HG02943 (cell line): ENCODE data around the gene GINS3.
A peak's percentile ranks its signal among the peaks of the same experiment; 100 is the strongest.
"Not testable (repeated sequence)": the region's sequence is repeated elsewhere in the genome, so short reads cannot be mapped to it uniquely, and the experiment has no call there.

ENCODE experiments used
- ATAC-seq: cut with Tn5 transposase; IDR thresholded peaks from one replicate; pipeline ENCODE4 v1.9.1; 2021; ENCODE audit warnings: mild to moderate bottlenecking, low read depth, moderate library complexity; ENCODE audit not compliant: unreplicated experiment

GINS3 gene

DNA sequence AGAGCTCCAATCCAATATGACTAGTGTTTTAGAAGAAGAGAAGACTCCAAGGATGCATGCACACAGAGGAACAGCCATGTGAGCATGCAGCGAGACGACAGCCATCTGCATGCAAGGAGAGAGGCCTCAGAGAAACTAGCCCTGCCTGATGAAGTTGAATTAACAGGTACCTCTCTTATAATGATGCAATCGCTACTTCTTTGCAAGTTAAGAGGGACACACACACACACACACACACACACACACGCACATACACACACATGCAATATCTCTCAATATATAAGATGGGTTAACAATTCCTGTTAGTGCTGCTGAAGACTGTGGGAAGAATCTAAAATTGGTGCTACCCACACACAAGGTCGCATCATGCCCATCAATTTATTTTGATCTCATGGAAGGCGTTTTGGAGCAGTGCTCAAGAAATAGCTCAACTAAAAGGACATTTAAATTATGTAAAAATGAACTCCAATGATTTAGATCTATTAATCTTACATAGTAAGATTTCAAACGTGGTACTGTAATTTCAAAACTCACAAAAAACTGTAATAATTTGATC is 7.0 kb upstream of the GINS3 start:
- no peak for ATAC-seq

DNA sequence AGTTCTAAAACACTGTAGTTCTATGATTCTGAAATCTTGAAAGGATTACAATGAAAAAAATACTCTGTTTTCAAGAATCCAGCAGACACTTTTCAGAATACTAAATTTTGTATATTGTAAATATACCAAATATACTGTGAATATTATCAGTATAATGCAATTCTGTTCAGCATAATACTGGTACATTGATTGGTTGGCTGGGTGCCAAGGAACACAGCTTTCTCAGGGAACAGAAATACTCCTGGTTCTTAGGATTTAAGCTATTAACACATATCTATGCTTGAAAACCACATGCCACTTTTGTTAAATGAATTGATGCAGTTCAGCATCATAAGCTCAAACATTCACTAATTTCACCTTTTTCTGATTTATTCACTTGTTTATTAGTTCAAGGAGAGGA is 2.5 kb upstream of the GINS3 start:
- no peak for ATAC-seq

DNA sequence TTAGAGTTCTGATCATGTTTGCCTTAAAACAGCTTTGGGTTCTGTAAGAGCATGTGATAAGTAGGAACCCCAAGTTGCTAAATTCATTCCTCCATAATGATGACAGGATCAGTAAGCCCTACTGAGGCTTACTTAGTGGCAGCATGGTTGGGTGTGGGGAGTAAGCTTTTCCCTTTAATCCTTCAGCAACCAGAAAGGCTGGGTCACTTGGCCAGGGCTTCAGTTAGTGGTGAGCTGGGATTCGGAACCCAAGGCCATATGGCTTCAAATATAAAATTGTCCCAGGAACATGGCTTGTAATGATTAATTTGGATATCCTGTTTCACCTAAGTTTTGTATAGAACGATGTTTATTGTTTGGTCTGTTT is 850 bp downstream of the GINS3 start:
- ATAC-seq, result peak; percentile 8

DNA sequence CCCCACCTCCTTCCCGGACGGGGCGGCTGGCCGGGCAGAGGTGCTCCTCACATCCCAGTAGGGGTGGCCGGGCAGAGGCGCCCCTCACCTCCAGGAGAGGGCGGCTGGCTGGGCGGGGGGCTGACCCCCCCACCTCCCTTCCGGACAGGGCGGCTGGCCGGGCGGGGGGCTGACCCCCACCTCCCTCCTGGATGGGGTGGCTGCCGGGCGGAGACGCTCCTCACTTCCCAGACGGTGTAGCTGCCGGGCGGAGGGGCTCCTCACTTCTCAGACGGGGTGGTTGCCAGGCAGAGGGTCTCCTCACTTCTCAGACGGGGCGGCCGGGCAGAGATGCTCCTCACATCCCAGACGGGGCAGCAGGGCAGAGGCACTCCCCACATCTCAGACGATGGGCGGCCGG is 4.6 kb downstream of the GINS3 start:
- ATAC-seq, result not testable (repeated sequence)

DNA sequence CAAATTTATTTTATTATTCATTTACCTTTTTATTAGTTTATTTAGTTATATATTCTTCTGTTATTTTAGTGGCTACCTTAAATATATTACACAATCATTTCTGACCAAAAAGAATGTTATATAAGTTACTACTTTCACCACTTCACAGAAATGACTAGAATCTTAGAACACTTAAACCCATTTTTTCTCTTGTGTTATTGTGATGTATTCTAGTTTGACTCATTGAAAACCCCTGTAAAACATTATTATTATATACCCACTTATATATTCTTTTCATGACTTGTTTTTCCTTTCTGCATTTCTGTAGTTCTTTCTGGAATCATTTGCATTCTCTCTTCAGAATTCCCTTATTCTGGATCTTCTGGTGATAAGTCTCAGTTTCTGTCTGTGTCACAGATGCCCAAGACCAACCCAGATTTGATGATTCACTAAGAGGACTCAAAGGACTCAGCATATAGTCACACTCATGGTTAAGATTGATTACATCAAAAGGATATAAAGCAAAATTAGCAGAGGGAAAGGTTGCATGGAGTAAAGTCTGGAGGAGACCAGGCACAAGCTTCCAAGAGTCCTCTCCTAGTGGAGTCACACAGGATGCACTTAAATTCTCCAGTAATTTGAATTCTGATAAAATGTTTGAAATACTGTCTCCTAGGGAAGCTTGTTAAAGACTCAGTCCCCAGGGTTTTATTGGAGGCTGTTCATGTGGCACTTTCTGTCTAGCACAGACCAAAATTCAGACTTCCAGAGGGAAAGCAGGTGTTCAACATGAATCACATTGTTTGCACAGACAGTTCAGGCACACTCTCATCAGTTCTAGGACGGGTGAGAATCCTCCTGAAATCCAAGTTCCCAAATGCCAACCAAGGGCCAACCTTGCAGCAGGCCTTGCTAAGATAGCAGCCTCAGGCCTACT is 7.7 kb downstream of the GINS3 start:
- no peak for ATAC-seq

DNA sequence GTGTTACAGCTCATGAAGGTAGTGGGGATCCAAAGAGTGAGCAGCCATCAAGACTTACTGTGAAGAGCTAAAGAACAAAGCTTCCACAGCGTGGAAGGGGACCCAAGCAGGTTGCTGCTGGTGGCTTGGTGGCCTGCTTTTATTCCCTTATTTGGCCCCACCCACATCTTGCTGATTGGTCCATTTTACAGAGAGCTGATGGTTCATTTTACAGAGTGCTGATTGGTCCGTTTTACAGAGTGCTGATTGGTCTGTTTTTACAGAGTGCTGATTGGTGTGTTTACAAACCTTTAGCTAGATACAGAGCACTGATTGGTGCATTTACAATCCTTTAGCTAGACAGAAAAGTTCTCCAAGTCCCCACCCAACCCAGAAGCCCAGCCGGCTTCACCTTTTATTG is 9.0 kb downstream of the GINS3 start:
- ATAC-seq, result not testable (repeated sequence)

DNA sequence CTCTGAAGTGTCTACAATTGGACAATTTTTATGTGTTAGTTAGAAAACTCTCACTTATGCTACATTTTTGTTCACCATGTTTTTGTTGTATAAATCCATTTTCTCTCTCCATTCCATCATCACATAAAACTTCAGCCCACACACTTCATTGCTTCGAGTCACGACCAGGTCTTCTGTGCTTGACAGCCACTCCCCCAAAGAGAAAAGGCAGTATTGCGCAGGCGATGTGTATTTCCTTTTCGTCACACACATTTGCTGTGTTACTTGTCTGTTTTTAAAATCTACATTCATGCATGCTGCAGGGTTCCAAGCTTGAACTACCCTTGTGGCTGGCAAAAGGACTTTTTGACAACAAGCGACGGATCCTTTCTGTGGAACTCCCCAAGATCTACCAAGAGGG is 10.5 kb downstream of the GINS3 start:
- no peak for ATAC-seq

DNA sequence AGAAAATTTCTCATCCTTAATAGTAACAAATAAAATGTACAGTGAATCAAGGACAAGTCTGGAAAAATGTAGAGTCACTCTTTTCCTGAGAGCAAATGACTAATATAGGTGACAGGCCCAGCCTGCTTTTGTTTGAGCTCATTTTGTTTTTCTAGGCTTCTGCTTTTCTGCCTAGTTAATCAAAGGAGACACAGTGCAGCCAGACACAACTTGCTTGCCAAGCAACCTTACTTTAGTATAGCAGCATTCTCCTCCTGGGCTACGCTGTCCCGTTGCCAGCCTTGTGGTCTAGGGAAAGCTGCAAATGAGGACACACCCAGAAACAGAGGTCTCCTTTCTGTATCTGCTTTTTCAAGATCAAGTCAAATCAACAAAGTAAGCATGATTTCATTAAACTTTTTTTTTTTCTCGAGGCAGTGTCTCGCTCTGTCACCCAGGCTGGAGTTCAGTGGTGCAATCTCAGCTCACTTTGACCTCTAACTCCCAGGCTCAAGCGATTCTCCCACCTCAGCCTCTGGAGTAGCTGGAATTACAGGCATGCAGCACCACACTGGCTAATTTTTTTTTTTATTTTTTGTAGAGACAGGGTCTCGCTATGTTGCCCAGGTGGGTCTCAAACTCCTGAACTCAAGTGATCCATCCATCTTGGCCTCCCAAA is 17.2 kb downstream of the GINS3 start:
- no peak for ATAC-seq

DNA sequence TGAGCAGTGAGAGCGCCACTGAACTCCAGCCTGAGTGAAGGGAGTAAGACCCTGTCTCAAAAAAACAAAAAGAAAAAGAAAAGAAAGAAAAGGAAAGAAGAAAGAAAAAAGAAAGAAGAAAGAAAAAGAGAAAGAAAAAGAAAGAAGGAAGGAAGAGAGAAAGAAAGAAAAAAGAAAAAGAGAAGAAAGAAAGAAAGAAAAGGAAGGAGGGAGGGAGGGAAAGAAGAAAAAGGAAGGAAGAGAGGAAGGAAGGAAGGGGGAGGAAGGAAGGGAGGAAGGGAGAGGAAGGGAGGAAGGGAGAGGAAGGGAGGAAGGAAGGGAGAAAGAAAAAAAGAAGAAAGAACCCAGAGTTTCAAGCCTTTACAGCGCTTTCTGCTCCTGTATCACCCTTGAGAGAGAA is 19.1 kb downstream of the GINS3 start:
- no peak for ATAC-seq

DNA sequence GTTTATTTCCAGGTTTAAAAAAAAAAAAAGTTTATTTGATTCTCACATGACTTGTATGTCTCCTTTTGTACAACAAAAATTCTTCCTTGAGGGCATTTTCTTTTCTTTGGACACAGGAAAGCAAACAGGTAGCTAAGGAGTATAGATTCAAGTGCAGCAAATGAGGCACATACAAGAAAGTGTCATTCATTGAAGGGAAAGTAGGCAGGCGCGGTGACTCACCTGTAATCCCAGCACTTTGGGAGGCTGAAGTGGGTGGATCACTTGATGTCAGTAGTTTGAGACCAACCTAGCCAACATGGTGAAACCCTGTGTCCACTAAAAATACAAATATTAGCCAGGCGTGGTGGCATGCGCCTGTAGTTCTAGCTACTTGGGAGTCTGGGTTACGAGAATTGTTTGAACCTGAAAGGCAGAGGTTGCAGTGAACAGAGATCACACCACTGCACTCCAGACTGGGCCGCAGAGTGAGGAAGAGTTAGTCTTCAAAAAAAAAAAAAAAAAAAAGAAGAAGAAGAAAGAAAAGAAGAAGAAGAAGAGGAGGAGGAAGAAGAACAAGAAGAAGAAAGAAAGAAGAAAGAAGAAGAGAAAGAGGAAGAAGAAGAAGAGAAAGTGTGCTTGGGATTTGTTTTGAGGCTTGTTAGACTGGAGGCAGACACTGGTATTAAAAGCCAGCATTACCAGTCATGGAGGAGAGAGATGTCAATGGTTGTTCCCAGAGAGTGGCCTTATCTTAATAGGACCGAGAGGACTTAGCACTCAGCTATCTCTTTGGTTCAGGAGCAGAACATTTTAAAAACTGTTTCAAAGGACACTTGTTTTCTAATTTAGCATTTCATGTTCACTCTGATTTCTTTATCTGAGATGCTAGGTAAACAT is 19.7 kb downstream of the GINS3 start:
- ATAC-seq, result no peak

DNA sequence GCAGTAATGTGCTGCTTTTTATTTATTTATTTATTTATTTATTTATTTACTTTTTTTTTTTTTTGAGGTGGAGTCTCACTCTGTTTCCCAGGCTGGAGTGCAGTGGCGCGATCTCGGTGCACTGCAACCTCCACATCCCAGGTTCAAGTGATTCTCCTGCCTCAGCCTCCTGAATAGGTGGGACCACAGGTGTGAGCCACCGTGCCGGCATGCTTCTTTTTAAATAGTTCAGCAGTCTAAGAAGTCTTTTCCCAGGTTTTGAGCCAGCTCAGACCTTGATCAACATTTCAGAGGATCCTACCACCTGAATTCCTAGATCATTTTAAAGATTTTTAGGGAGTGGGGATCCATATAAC is 20.3 kb downstream of the GINS3 start:
- not testable (repeated sequence) for ATAC-seq

DNA sequence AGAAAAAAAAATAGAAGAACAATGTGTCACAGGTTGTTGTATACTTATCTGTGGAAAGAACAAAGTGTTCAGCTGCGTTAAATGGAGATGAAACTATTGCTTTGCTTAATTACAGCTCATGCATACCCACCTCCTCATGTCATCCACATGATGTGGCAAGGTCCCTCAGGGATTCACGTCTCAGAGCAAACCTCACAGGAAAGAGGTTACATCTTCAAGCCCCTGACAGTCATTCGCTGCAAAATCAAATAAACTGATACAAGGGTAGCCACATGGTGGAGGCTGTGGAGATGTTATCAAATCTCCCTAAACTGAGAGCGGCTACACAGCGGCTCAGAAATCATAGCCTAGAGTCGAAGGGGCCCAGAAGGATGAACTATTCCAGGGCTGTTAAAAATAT is 21.1 kb downstream of the GINS3 start:
- ATAC-seq, result no peak

DNA sequence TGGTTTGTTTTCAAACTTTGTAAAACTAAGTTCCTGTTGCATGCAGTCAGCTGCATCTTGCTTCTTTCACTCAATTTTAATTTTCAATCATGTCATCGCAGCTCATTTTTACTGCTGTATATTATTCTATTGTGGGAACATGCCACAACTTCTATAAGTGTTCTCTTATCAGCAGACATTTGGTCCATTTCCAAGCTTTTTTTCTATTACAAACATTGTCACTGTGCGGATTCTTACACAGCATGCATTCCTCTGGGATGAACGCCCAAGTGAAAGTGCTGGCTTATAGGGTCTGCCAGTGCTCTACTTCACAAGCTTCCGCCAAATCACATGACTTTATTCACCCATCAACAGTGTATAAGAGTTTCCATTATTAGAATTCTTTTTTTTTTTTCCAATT is 22.7 kb downstream of the GINS3 start:
- ATAC-seq, result no peak

DNA sequence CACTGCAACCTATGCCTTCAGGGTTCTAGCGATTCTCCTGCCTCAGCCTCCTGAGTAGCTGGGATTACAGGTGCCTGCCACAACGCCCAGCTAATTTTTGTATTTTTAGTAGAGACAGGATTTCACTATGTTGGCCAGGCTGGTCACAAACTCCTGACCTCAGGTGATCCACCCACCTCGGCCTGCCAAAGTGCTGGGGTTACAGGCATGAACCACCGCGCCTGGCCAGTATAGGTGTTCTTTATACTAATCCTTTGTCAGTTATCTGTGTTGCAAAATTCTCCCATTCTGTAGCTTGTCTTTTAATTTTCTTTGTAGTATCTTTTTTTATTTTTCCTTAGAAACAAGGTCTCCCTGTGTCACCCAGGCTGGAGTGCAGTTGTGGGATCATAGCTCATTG is 23.7 kb downstream of the GINS3 start:
- not testable (repeated sequence) for ATAC-seq

DNA sequence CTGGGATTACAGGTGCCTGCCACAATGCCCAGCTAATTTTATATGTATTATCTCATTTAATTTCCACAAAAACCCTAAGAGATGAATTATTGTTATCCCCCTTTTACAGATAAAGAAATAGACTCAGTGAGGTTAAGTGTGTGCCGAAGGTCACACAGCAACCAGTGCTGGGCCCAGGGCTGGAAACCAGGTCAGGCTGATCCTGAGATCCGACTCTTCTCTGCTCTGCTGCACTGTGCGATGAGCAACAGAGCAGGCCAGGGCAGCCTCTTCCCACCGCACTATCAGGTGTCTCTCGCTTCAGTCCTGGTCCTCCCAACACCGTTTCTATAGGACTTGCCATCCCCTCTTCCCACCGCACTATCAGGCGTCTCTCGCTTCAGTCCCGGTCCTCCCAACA is 24.8 kb downstream of the GINS3 start:
- no peak for ATAC-seq

DNA sequence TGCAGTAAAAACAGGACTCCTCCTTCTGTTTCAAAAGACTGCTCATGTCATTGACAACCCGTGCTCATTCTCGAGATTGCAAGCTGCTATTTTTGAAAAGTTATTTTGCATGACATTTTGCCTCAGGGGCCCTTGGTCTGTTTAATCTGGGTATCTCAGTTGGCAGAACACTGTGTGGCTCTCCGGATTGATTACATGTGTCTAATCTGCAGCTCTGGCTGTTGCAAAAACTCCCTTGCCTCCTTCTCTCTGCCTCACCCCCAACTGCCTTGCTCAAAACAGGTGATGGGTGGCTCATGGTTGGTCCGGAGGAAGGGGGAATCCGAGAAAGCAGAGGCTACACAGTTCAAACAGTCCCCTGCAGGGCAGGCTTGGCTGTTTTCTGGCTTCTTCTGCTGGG is 25.3 kb downstream of the GINS3 start:
- no peak for ATAC-seq

DNA sequence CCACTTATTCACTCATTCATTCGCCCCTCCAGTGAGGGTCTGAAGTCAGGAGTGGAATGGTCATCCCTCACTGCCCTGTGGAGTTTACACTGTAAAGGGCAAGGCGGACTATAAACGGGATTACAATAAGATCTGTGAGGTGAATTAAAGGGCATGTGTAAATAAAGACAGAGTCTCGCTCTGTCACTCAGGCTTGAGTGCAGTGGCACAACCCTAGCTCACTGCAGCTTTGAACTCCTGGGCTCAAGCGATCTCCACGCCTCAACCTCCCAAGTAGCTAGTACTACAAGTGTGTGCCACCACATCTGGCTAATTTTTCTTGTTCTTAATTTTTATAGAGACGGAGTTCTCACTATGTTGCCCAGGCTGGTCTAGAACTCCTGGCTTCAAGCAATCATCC is 25.8 kb downstream of the GINS3 start:
- ATAC-seq, result no peak

DNA sequence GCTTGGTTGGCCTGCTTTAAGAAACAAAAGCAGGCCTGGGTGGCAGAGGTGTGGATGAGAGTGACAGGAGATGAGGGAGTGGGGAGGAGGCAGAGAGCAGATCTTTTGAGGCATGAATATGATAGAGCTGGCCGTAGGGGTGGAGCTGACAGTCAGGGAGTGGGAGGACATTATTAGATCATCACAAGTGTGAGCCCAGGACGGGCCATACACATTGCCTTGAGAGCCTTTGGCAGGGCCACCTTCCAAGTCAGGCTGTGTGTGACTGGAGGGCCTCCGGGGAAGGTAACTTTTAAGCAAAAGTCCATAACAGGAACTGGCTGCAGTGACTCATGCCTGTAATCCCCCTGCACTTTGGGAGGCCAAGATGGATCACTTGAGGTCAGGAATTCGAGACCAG is 26.3 kb downstream of the GINS3 start:
- ATAC-seq, result no peak

DNA sequence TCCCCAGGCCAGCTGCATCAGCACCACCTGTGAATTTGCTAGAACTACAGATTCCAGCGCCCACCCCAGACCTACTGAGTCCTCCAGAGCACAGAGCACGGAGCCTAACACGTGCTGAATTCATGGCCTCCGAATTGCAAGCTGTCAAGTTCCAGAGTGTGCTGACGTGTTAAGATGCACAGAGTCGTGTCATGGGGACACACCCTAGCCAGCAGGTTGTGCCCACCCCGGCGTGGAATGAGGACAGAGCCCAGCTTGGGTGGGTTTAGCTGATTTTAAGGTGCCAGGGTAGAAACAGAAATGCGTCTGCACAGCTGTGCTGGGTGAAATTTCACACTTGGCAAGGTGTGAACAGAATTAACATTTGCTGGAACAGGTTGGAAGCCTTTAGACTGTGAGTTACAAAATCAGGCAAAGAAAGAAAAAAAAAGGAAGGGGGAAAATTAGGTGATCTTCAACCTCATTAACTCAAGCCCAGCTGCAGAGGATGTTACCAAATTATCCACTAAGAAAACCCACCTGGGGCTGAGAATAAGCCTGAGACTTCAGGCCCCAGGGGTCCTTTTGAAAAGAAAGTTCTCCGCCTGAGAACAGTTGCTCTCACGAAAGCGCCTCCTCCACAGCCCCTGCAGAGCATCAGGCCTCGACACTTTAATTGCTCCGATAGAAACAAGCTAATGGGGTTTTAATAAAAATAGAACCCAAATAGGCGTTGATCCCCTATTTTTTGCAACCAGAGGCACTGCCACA is 27.1 kb downstream of the GINS3 start:
- no peak for ATAC-seq

DNA sequence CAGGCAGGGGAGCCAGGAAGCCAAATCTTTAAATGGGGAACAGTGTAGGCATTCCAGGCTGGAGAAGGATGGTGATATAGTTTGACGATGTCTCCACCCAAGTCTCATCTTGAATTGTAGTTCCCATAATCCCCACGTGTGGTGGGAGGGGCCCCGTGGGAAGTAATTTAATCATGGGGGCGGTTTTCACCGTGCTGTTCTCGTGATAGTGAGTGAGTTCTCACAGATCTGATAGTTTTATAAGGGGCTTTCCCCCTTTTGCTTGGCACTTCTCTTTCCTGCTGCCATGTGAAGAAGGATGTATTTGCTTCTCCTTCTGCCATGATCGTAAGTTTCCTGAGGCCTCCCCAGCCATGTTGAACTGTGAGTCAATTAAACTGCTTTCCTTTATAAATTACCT is 28.8 kb downstream of the GINS3 start:
- no peak for ATAC-seq
